Cardiac muscle cell (in vitro differentiated cells and primary cell): ENCODE data around the gene TMEM132D. TPM values are rescaled to one million over a fixed set of nuclear protein-coding genes. Genes with fewer than 3 reads are reported as not detected.

Source experiments
- DNase-seq, 2 donors: peaks; one replicate each; pipeline versions ENCODE4 v3.0.0 to v3.0.0-alpha.2; 2010 to 2017; ENCODE audit warnings: low read depth in 1 of 2, low spot score in 1 of 2
- H3K27ac ChIP-seq: fragments of 200-600 bp; sonication (generic); 2 replicates; pipeline ENCODE4 v1.5.1; 2016
- H3K27me3 ChIP-seq: fragments of 200-600 bp; sonication (generic); 2 replicates; pipeline ENCODE4 v1.6.0; 2016; ENCODE audit warnings: control low read depth
- H3K36me3 ChIP-seq: fragments of 200-600 bp; sonication (generic); 2 replicates; pipeline ENCODE4 v1.5.1; 2016; ENCODE audit warnings: control low read depth
- H3K4me1 ChIP-seq: fragments of 200-600 bp; sonication (generic); 2 replicates; pipeline ENCODE4 v1.8.1; 2017; ENCODE audit warnings: low read depth, mild to moderate bottlenecking, mixed run types
- H3K4me3 ChIP-seq: fragments of 200-600 bp; sonication (generic); 2 replicates; pipeline ENCODE4 v1.5.1; 2016; ENCODE audit warnings: mild to moderate bottlenecking
- H3K9me3 ChIP-seq: fragments of 200-600 bp; sonication (generic); 2 replicates; pipeline ENCODE4 v1.5.1; 2017; ENCODE audit warnings: low read depth, mild to moderate bottlenecking, control low read depth
- CTCF ChIP-seq: IDR thresholded peaks from 2 replicates; pipeline ENCODE4 v1.5.1; 2012; ENCODE audit warnings: low read depth, mild to moderate bottlenecking, low read length
- polyA plus RNA-seq: library from polyadenylated mRNA; unstranded; fragments of >200 nt; fragmentation: Nextera tagmentation; extraction: Ambion mirVana; gene quantifications from 2 replicates; pipeline ENCODE4 v1.2.1, GENCODE V29; 2016
- total RNA-seq: library from RNA; depleted of rRNA; stranded (reverse); fragments of >200 nt; gene quantifications from 2 replicates; pipeline ENCODE4 v1.2.3, GENCODE V29; 2016

The TMEM132D gene
- total and polyA plus RNA-seq, 2 experiments from 2014 or later, result 0.03 TPM; not detected in 1

GRCh38 chr12:129226005-129226404, 677.8 kb downstream of the TMEM132D start:
- H3K36me3 ChIP-seq, result no peaks in the 10 kb centered on the region
- no peaks in the 10 kb centered on the region for H3K27me3 ChIP-seq
- H3K27ac ChIP-seq, result no peak overlapping the region
- DNase-seq, result no peak
- no peak overlapping the region for H3K4me3 ChIP-seq
- no peak for TF ChIP-seq CTCF
- no peaks in the 10 kb centered on the region for H3K4me1 ChIP-seq
- H3K9me3 ChIP-seq, result no peaks in the 10 kb centered on the region

DNA sequence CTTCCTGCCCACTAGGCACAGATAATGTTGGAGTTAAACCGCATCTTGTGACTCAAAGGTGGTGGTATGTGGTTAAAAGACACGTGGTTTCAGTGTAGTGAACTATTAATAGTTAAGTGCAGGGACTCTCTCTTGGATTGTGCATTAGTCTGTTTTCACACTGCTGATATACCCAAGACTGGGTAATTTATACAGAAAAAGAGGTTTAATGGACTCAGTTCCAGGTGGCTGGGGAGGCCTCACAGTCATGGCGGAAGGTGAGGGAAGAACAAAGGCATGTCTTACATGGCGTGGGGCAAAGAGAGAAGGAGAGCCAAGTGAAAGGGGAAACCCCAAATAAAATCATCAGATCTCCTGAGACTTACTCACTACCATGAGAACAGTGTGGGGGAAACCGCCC, 688.3 kb downstream of the TMEM132D start:
- Histone ChIP-seq H3K27ac (no peak overlapping the region), H3K9me3 (no peaks in the 10 kb centered on the region), H3K27me3 (peaks cover 5% of the 10 kb centered on the region), H3K36me3 (no peaks in the 10 kb centered on the region), H3K4me1 (no peaks in the 10 kb centered on the region), H3K4me3 (no peak overlapping the region)
- no peak for TF ChIP-seq CTCF
- no peak for DNase-seq

GRCh38 chr12:129213551-129213950, 690.3 kb downstream of the TMEM132D start:
- Histone ChIP-seq H3K4me3 (no peak overlapping the region), H3K27ac (no peak overlapping the region), H3K4me1 (no peaks in the 10 kb centered on the region), H3K9me3 (no peaks in the 10 kb centered on the region), H3K36me3 (no peaks in the 10 kb centered on the region), H3K27me3 (peaks cover 5% of the 10 kb centered on the region)
- no peak for TF ChIP-seq CTCF
- DNase-seq, result no peak

DNA sequence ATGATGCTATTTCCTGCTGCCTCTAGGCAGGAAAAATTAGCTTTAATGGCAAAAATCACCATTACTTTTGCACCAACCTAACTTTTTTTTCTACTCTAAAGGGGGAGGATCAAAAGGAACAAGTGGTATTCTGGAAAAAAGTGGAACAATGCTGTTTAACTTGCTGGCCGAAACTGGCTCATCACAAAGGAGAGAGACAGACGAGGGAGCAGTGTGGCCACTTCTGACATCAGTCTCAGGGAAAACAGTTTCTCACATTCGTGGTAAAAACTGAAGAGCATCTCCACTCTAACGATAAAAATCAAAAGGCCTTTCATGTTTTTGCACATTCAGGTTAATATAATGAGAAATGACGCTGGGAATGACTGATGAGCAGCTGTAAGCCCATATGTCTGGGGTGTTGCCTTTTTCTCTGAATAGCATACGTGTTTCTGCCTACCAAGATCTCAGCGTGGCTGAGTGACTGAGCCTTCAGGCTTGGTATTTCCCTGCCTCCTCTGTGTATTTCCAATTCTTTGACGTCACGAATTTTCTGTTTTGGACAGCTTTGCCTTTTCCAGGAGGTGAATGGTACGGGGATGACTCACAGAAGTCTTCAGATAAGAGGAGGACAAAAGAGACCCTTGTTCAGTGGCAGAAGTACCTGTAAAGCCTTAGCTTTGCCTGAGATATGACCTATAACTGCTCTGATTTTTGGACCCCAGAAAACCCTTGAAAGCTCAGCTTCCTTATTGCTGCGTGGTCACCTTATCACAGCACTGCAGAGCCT, 691.8 kb downstream of the TMEM132D start:
- Histone ChIP-seq H3K27ac (no peak overlapping the region), H3K4me1 (no peaks in the 10 kb centered on the region), H3K9me3 (no peaks in the 10 kb centered on the region), H3K4me3 (no peak overlapping the region), H3K27me3 (peaks cover 5% of the 10 kb centered on the region), H3K36me3 (no peaks in the 10 kb centered on the region)
- DNase-seq, result no peak
- no peak for TF ChIP-seq CTCF

DNA sequence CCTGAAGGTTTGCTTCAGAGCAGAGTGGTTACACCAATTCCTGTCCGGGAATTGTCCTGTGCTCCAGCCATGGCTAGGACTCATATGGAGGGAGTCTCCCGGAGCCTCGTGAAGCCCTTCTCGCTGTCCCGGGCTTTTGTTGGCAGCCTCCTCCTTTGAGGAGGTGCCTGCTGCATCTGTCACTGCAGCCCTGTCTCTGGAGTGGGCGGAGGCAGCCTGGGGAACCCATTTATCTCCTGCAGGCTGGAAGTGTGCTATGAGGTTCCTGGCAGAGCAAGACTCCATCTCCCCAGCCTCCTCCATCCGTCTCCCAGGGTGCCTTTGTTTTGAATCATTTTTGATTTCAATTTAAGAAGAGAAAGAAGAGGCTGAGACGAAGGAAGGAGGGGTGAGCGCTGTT, 695.3 kb downstream of the TMEM132D start:
- Histone ChIP-seq H3K4me1 (no peaks in the 10 kb centered on the region), H3K27ac (no peak overlapping the region), H3K9me3 (no peaks in the 10 kb centered on the region), H3K4me3 (no peak overlapping the region), H3K27me3 (peaks cover 5% of the 10 kb centered on the region), H3K36me3 (no peaks in the 10 kb centered on the region)
- no peak for TF ChIP-seq CTCF
- no peak for DNase-seq
